Natural killer cell treated with Interleukin-12 subunit alpha and Interleukin-12 subunit beta and Interleukin-15 and Interleukin-18, amount 100 ng/mL, for 72 hours (primary cell): ENCODE measurements around the gene PDE5A. TPM values are rescaled to one million over a fixed set of nuclear protein-coding genes. Genes with fewer than 3 reads are reported as not detected.
A peak's percentile ranks its signal among the peaks of the same experiment; 100 is the strongest.
"Not testable (repeated sequence)": the region's sequence is repeated elsewhere in the genome, so short reads cannot be mapped to it uniquely, and the experiment has no call there.

Source experiments
- ATAC-seq, 2 donors: fragments of 150-1000 bp; cut with Tn5 transposase in 1 of 2; sonication (Bioruptor Pico), chemical (Tn5 transposase) in 1 of 2; 2 replicates each; pipeline ENCODE4 v1.10.0; 2021
- DNase-seq: peaks from one replicate; pipeline ENCODE4 v3.0.0; 2022; ENCODE audit warnings: low spot score
- H3K27ac Mint-ChIP-seq, 2 donors: 1 replicate in 1 of 2; 2 replicates in 1 of 2; pipeline ENCODE4 v1.8.0; 2022; ENCODE audit warnings: mixed read lengths in 2 of 2, mild to moderate bottlenecking in 1 of 2, moderate library complexity in 1 of 2
- H3K27me3 Mint-ChIP-seq, 2 donors: 1 replicate in 1 of 2; 2 replicates in 1 of 2; pipeline ENCODE4 v1.8.0; 2022; ENCODE audit warnings: mixed read lengths in 2 of 2
- H3K36me3 Mint-ChIP-seq: one replicate; pipeline ENCODE4 v1.8.0; 2022; ENCODE audit warnings: mixed read lengths
- H3K4me1 Mint-ChIP-seq, 2 donors: 1 replicate in 1 of 2; 2 replicates in 1 of 2; pipeline ENCODE4 v1.8.0; 2022; ENCODE audit warnings: low read depth in 2 of 2, mixed read lengths in 2 of 2, mild to moderate bottlenecking in 1 of 2
- H3K4me3 Mint-ChIP-seq: one replicate; pipeline ENCODE4 v1.8.0; 2022; ENCODE audit warnings: mixed read lengths
- H3K9me3 Mint-ChIP-seq: 2 replicates; pipeline ENCODE4 v1.8.0; 2022; ENCODE audit warnings: mixed read lengths
- total RNA-seq, 2 donors: library from RNA; stranded (reverse); gene quantifications; one replicate each; pipeline ENCODE4 v1.2.3, GENCODE V29; 2022

PDE5A gene
- total RNA-seq, 2 donors from 2014 or later, result 0.21 TPM; not detected in 1

- Mint-ChIP-seq H3K4me3 (no peak overlapping the region), H3K36me3 (peaks cover 20% of the 10 kb centered on the region), H3K27ac (no peak overlapping the region), H3K4me1 (no peaks in the 10 kb centered on the region), H3K27me3 (no peaks in the 10 kb centered on the region), H3K9me3 (peaks cover 7% of the 10 kb centered on the region)
- DNase-seq (no peak), ATAC-seq (no peak)
Measured at GRCh38 chr4:119477412-119478053, 151.1 kb downstream of the PDE5A start.

DNA sequence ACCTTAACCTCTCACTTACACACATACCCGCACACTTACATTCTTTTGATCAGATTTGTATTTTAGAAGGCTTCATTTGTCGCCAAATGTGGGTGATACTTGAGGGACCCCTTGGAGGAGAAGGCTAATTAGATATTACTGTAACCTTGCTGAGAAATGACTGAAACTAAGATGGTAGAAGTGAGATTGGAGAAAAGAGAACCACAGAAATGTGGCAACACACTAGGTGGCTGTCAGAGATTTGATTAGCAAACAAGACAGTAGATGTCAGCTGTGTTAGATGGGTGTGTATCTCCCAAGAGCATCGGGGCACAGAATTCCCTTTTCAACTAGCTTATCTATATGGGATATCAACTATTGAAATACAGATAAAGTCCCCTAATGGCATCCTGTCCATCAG lies 157.3 kb downstream of the PDE5A start:
- ATAC-seq (no peak), DNase-seq (no peak)
- H3K27ac Mint-ChIP-seq, result no peak overlapping the region
- H3K4me1 Mint-ChIP-seq, result peaks cover 0 to 9% of the 10 kb centered on the region in 2 donors
- H3K27me3 Mint-ChIP-seq, result no peaks in the 10 kb centered on the region
- H3K36me3 Mint-ChIP-seq, result peaks cover 14% of the 10 kb centered on the region
- H3K4me3 Mint-ChIP-seq, result no peak overlapping the region
- H3K9me3 Mint-ChIP-seq, result no peaks in the 10 kb centered on the region

- not testable (repeated sequence) for H3K4me3 Mint-ChIP-seq, H3K27ac Mint-ChIP-seq, DNase-seq, H3K9me3 Mint-ChIP-seq, H3K27me3 Mint-ChIP-seq, ATAC-seq, H3K4me1 Mint-ChIP-seq
- H3K36me3 Mint-ChIP-seq, result peaks cover 14% of the 10 kb centered on the region
Measured at GRCh38 chr4:119470737-119471063, 157.9 kb downstream of the PDE5A start.

- not testable (repeated sequence) for H3K27me3 Mint-ChIP-seq, DNase-seq, H3K9me3 Mint-ChIP-seq, H3K27ac Mint-ChIP-seq, H3K4me3 Mint-ChIP-seq, H3K4me1 Mint-ChIP-seq
- ATAC-seq, result peak in 1 of 2 donors; percentile 62
- H3K36me3 Mint-ChIP-seq, result peaks cover 14% of the 10 kb centered on the region
Measured at GRCh38 chr4:119470021-119470736, 158.4 kb downstream of the PDE5A start.

DNA sequence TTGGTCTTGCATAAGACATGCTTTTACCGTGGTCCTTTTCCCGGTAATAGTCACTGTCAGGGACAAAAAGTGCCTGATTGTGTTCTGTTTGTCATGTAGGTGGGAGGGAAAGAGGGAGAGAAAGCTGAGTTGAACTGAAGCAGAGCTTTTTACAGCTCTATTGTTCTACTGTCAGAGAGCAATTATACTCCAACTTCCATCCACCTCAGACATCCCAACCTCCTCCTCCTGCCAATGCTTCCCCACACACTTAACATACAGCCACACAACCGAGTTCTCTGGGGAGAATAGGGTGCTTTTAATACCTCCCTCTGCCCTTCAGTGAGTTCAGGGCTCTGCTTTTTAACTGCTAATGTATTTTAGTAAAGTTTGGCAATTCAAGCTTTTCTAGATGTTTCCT lies 159.6 kb downstream of the PDE5A start:
- H3K27me3 Mint-ChIP-seq, H3K4me3 Mint-ChIP-seq, ATAC-seq, H3K27ac Mint-ChIP-seq, H3K9me3 Mint-ChIP-seq, H3K4me1 Mint-ChIP-seq, DNase-seq: not testable (repeated sequence)
- peaks cover 14% of the 10 kb centered on the region for H3K36me3 Mint-ChIP-seq

GRCh38 chr4:119462733-119463132 lies 165.9 kb downstream of the PDE5A start:
- not testable (repeated sequence) for H3K36me3 Mint-ChIP-seq, H3K27ac Mint-ChIP-seq, DNase-seq, H3K9me3 Mint-ChIP-seq, H3K4me1 Mint-ChIP-seq, ATAC-seq, H3K4me3 Mint-ChIP-seq, H3K27me3 Mint-ChIP-seq

GRCh38 chr4:119455734-119456133 lies 172.9 kb downstream of the PDE5A start:
- not testable (repeated sequence) for H3K27me3 Mint-ChIP-seq, H3K9me3 Mint-ChIP-seq, ATAC-seq, DNase-seq, H3K27ac Mint-ChIP-seq, H3K4me1 Mint-ChIP-seq, H3K36me3 Mint-ChIP-seq
- peak overlapping the region; percentile 89 for H3K4me3 Mint-ChIP-seq

- not testable (repeated sequence) for H3K9me3 Mint-ChIP-seq, H3K4me1 Mint-ChIP-seq
- peak overlapping the region; percentile 97 for H3K27ac Mint-ChIP-seq
Measured at GRCh38 chr4:119454491-119455270, 173.9 kb downstream of the PDE5A start.

DNA sequence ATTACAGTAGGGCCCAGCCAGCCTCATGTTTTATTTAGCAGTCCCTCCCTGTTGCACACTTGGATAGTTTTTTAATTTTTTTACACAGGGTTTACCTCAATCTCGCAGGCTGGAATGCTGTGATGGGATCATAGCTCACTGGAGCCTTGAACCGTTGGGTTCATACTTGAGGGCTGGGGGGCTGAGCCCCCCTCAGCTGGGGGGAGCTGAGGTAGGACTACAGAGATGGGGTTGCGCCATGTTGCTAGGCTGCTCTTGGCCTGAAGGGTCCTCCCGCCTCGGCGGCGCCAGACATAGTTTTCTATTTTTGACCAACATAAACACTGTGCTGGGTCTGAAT lies 174.5 kb downstream of the PDE5A start:
- peak; percentile 1 to 2 for ATAC-seq

More at GRCh38 chr4:119454491-119455270, 173.9 kb downstream of the PDE5A start:
- DNase-seq (peak; percentile 96), ATAC-seq (peak; percentile 100)
- H3K27me3 Mint-ChIP-seq, H3K36me3 Mint-ChIP-seq: not testable (repeated sequence)
- peak overlapping the region; percentile 89 for H3K4me3 Mint-ChIP-seq

DNA sequence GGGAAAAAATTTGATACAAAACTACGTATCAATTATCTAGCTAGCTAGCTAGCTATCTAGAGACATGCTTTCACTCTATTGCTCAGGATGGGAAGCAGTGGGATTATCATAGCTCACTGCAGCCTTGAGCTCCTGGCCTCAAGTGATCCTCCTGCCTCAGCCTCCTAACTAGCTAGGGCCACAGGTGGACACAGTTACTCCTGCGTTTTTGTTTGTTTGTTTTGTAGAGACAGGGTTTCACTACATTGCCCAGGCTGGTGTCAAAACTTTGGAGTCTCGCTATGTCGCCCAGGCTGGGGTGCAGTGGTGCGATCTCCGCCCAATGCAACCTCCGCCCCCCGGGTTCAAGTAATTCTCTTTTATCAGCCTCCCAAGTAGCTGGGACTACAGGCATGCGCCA lies 175.3 kb downstream of the PDE5A start:
- not testable (repeated sequence) for H3K36me3 Mint-ChIP-seq, H3K27me3 Mint-ChIP-seq, H3K27ac Mint-ChIP-seq, H3K4me1 Mint-ChIP-seq, ATAC-seq, H3K9me3 Mint-ChIP-seq, DNase-seq, H3K4me3 Mint-ChIP-seq

More for the DNA sequence above, 174.5 kb downstream of the PDE5A start:
- Mint-ChIP-seq H3K4me3 (peak overlapping the region; percentile 89), H3K27ac (peak overlapping the region; percentile 97)
- H3K27me3 Mint-ChIP-seq, H3K36me3 Mint-ChIP-seq, H3K9me3 Mint-ChIP-seq, H3K4me1 Mint-ChIP-seq, DNase-seq: not testable (repeated sequence)

GRCh38 chr4:119449851-119450250 lies 178.8 kb downstream of the PDE5A start:
- H3K27ac Mint-ChIP-seq, DNase-seq, H3K9me3 Mint-ChIP-seq, H3K27me3 Mint-ChIP-seq, H3K36me3 Mint-ChIP-seq, ATAC-seq, H3K4me3 Mint-ChIP-seq, H3K4me1 Mint-ChIP-seq: not testable (repeated sequence)
